Jurkat, Clone E6-1 (cell line): Measurements from ENCODE around the gene MYOF.
"Not testable (repeated sequence)": the region's sequence is repeated elsewhere in the genome, so short reads cannot be mapped to it uniquely, and the experiment has no call there.

Experiments used
- DNase-seq: peaks from one replicate; pipeline ENCODE4 v3.0.0-alpha.2; 2011; ENCODE audit warnings: low read depth, low spot score
- H3K4me3 ChIP-seq: 2 replicates; pipeline ENCODE4 v1.5.1; 2011; ENCODE audit warnings: mild to moderate bottlenecking, low read length, control low read depth, moderate library complexity

The MYOF gene

DNA sequence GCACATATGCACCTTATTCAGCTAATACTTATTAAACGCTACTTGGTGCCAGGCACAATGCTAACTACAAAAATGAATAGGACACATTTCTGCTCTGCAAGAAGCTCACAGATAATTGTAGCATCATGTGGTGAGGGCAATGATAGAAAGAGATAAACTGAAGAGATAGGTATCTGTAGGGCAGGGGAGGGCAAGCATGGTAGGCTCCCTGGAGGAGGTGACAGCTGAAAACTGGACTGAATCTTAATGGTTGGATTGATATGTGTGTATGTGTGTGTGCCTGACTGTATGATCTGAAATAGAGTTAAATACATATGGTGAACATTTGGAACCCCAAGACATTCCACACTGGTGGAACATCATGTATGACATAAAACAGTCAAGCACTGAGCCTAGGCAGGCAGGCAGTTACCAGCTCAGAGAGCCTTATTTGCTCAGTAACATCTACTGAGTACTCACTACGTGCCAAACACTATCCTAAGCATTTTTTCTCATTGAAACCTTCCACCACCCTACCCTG, 9.5 kb upstream of the MYOF start:
- H3K4me3 ChIP-seq = no peak overlapping the region
- DNase-seq = no peak

DNA sequence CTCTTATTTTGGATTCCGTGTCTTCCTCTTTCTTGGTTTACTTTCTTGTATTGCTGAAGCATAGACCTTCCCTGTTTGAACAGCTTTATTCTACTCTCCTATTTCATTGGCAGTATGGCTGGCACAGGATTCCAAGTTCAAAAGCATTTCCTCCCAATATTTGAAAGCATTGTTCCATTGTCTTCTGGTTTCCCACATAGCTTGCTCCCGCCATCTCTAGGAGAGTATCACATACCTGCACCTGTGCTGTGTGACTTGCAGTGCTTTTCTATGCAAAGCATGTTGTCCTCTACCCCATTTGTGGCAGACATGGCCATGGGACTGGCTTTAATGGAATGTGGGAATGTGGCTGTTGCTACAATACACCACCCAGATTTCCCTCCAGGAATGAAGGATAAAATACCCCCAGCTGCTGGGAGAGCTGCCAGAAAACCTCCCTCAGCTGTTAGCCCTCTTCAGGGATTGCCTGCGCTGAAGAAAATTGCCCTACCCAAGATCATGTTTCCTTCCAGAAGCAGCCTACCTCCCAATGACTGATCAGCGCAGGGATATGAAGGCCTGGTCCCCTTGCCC, 6.9 kb upstream of the MYOF start:
- DNase-seq = no peak
- no peak overlapping the region for H3K4me3 ChIP-seq

- DNase-seq = no peak
- H3K4me3 ChIP-seq = no peak overlapping the region
These were observed 3.6 kb upstream of the MYOF start for GRCh38 chr10:93485690-93486089.

- no peak for DNase-seq
- H3K4me3 ChIP-seq = no peak overlapping the region
These were observed 443 bp downstream of the MYOF start for GRCh38 chr10:93481637-93482144.

GRCh38 chr10:93478873-93479272, 3.3 kb downstream of the MYOF start:
- no peak for DNase-seq
- no peak overlapping the region for H3K4me3 ChIP-seq

- H3K4me3 ChIP-seq = no peak overlapping the region
- no peak for DNase-seq
These were observed 5.4 kb downstream of the MYOF start for GRCh38 chr10:93476756-93477155.

DNA sequence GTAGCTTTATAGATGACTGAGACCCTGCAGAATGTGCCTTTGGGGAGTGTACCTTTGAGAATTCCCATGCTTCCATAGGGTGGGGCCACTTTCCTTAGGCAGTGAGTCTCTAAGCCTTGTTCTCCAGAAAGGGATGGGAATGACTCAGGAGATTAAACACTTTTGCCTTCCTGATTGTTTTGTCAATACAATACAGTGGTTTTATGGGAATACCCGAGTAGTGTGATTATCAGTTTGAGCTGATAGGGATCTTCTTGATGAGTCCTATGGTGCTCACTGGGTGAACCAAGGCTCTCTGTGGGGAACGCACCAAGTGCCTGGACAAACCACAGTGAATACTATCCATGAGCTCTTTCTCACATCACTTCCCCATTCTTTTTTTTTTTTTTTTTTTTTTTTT, 6.3 kb downstream of the MYOF start:
- H3K4me3 ChIP-seq = no peak overlapping the region
- no peak for DNase-seq

GRCh38 chr10:93475227-93475626, 6.9 kb downstream of the MYOF start:
- no peak overlapping the region for H3K4me3 ChIP-seq
- no peak for DNase-seq

DNA sequence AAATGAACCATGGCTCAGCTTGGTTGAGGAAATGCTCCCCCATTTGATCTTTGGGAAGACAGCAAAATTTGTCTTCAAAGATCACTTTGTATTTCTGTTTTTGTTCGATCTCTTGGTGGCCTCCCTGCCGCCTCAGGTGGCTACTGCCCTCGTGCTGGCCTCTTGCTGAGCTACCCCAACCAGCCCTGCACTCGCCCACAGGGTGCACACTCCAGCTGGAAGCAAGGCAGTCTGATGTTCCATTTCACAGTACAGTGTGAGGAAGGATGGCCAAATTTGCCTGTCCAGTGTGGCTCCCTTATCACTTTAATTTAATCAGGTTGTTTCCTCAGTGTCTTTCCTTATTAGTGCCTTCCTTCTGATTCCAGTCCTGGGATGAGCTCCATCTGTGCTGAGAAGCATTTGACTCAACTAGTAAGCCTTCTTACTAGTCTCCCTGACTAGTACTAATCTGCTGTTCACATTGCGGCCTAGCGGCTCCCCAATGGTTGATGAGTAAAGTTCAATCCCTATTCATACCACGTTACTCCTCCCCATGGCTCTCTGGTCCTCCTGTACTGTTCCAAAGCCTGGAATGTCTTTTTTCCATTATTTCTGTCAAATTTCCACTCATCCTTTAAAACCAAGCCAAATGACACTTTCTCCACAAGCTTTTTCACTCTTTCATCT, 8.2 kb downstream of the MYOF start:
- DNase-seq = no peak
- H3K4me3 ChIP-seq = no peak overlapping the region

DNA sequence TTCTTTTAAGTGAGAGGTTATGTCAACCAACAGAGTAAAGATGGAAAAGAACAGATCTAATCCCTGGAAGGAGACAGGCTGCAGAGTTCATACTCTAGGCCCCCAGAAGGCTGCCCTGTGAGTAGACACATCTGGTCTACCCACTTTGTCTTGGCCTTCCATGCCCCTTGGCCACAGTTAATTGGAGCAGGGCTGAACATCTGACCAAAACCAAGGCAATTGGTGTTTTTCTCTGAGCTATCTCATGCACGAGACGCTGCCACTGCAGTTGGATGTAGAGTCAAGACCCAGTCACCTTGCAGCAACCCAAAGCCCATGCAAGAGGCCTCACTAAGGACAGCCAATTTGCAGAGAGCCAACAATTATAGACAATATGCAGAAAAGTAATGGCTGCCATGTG, 9.0 kb downstream of the MYOF start:
- H3K4me3 ChIP-seq = no peak overlapping the region
- DNase-seq = no peak

DNA sequence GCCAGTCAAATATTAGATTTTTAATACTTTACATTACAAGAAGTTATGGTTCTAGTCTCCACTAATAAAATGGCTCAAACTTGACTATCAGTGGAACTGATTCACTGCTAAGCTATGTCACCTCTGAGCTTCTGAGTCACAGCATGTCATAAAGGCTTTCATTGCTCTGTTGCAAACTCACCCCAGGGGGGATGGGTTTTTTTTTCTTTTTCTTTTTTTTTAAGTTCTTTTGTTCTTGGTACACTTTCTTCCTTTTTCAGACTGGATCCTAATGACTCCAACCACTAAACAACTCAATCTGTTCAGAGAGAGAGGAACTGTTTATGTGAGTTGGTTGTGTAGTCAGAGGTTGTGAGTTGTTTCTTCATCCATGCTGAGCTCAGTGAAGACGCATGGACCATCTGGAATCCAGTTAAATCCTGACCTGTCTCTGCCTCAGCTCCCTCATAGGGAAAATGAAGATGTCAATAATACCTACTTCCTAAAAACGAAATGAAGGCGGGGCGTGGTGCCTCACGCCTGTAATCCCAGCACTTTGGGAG, 11.0 kb downstream of the MYOF start:
- no peak overlapping the region for H3K4me3 ChIP-seq
- DNase-seq = no peak

GRCh38 chr10:93469454-93469853, 12.7 kb downstream of the MYOF start:
- H3K4me3 ChIP-seq = no peak overlapping the region
- no peak for DNase-seq

DNA sequence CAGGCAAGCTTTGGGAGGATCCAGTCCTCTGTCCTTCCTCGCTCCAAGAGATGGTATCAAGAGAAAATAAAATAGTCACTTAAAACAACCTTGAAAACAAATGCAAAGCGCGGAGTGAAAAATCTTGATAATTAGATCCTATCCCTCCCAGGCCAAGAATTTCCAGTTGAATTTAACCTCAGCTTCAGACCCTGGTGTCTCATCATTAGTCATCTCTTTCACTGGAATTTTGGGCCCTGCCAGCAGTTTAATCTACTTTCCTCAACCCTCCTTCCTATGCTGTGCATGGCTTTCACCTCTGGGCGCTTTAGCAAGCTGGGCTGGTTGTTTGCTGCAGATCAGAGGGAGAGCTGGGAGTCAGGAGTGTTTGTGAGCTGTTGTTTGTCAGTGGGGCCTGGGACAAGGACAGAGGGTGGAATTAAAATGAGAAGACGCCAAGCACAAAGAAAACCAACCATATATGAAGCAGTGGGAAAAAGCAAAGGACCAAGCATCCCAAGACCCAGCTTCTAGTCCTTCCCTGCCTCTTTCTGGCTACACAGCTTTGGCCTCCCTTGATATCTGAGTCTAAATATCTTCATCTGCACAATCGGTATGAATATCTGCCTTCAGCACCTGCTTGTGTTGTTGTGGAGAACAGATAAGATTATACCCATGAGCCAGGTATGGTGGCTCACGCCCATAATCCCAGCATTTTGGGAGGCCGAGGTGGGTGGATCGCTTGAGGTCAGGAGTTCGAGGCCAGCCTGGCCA, 13.5 kb downstream of the MYOF start:
- DNase-seq = no peak
- no peak overlapping the region for H3K4me3 ChIP-seq

GRCh38 chr10:93467635-93468034, 14.5 kb downstream of the MYOF start:
- DNase-seq, H3K4me3 ChIP-seq: not testable (repeated sequence)

- no peak for DNase-seq
These were observed 16.1 kb downstream of the MYOF start for GRCh38 chr10:93465806-93466675.

DNA sequence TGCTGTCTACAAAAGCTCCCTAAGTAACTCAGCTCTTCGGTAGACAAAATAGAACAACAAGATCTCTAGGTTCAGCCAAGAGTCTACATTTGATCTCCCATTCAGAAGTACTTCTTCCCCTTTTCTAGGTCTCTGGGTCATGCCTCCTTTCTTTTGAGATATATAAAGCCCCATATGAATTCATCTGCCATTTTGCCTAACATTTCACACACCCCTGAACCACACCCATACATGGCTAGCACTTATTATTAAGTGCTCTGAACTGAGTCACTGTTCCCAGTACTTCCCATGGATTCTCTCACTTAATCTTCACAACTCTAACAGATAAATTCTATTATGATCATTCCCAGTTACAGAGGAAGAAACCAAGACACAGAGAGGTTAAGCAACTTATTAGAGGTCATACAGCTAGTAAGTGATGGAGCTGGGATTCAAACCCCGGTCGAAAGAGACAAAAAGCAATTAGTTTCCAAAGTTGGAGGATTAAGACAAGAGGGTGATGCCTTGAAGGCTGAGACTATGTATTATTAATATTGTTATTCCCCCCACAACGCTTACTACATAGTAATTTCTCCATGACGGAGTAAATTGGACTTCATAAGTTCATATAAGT, 17.3 kb downstream of the MYOF start:
- no peak overlapping the region for H3K4me3 ChIP-seq
- DNase-seq = no peak

More at GRCh38 chr10:93465806-93466675, 16.1 kb downstream of the MYOF start:
- H3K4me3 ChIP-seq = no peak overlapping the region

DNA sequence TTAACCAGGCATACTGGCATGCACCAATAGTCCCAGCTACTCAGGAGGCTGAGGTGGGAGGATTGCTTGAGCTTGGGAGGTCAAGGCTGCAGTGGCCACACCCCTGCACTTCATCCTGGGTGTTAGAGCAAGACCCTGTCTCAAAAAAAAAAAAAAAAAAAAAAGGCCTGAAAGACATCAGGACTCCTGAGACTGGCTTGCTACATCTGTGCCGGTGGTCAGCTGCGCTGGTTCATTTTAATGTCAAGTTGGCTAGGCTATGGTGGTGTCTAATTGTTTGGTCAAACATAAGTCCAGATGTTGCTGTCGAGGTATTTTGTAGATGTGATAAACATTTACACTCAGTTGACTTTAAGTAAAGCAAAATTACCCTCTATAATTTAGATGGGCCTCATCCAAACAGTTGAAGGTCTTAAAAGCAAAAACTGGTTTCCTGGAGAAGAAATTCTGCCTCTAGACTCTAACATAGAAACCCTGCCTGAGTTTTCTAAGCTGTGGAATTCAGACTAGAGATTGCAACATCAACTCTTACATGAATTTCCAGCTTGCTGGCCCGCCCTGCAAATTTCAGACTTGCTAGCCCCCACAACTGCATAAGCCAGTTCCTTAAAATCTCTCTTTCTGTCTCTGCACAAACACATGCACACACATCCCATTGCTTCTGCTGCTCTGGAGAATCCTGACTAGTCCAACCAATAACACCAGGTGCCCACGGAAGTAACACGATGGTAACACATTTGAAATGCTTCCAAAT, 18.2 kb downstream of the MYOF start:
- no peak overlapping the region for H3K4me3 ChIP-seq
- DNase-seq = no peak

GRCh38 chr10:93462881-93463280, 19.3 kb downstream of the MYOF start:
- no peak for DNase-seq
- no peak overlapping the region for H3K4me3 ChIP-seq
